ENCODE results near the gene MALT1.

DNA sequence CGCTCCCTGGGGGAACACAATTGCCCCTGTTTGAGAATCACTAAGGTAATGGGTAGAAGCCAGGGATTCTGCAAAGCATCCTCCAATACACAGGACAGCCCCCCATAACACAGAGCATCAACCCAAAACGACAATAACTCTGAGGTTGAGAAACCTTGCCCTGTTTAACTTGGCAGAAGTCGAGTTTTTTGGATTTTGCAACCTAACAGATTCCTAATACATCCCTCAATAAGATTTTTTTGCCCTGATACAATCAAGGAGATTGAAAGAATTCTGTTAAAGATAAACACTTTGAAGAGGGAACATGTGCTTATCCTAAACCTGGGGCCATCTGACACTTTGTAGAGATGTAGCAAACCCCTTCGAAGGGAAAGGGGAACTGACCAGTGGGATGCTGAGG is 100.9 kb downstream of the MALT1 start:
- TF ChIP-seq, protein P1, sequence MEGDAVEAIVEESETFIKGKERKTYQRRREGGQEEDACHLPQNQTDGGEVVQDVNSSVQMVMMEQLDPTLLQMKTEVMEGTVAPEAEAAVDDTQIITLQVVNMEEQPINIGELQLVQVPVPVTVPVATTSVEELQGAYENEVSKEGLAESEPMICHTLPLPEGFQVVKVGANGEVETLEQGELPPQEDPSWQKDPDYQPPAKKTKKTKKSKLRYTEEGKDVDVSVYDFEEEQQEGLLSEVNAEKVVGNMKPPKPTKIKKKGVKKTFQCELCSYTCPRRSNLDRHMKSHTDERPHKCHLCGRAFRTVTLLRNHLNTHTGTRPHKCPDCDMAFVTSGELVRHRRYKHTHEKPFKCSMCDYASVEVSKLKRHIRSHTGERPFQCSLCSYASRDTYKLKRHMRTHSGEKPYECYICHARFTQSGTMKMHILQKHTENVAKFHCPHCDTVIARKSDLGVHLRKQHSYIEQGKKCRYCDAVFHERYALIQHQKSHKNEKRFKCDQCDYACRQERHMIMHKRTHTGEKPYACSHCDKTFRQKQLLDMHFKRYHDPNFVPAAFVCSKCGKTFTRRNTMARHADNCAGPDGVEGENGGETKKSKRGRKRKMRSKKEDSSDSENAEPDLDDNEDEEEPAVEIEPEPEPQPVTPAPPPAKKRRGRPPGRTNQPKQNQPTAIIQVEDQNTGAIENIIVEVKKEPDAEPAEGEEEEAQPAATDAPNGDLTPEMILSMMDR (IDR thresholded peaks at IDR 0.05): no peak
- TF ChIP-seq POLR2AphosphoS5 (IDR thresholded peaks at IDR 0.05): no peak

All from esophagus muscularis mucosa (tissue), 3 donors.